Measurements from ENCODE around the gene DDX27. TPM values are rescaled to one million over a fixed set of nuclear protein-coding genes. Genes with fewer than 3 reads are reported as not detected.
A peak's percentile ranks its signal among the peaks of the same experiment; 100 is the strongest.

Gene DDX27
- total RNA-seq, 2 donors from 2014 or later: 32.9 to 35.0 TPM

- no peak for TF ChIP-seq POLR2A (IDR thresholded peaks at IDR 0.05)
- TF ChIP-seq, protein P1, sequence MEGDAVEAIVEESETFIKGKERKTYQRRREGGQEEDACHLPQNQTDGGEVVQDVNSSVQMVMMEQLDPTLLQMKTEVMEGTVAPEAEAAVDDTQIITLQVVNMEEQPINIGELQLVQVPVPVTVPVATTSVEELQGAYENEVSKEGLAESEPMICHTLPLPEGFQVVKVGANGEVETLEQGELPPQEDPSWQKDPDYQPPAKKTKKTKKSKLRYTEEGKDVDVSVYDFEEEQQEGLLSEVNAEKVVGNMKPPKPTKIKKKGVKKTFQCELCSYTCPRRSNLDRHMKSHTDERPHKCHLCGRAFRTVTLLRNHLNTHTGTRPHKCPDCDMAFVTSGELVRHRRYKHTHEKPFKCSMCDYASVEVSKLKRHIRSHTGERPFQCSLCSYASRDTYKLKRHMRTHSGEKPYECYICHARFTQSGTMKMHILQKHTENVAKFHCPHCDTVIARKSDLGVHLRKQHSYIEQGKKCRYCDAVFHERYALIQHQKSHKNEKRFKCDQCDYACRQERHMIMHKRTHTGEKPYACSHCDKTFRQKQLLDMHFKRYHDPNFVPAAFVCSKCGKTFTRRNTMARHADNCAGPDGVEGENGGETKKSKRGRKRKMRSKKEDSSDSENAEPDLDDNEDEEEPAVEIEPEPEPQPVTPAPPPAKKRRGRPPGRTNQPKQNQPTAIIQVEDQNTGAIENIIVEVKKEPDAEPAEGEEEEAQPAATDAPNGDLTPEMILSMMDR (IDR thresholded peaks at IDR 0.05): no peak
- TF ChIP-seq POLR2AphosphoS5 (IDR thresholded peaks at IDR 0.05): no peak
- no peaks in the 10 kb centered on the region for H3K27me3 ChIP-seq (replicated peaks; ENCODE audit: insufficient read depth)
- no peaks in the 10 kb centered on the region for H3K9me3 ChIP-seq
- no peak overlapping the region for H3K4me3 ChIP-seq
- H3K27ac ChIP-seq: no peak overlapping the region
- H3K36me3 ChIP-seq: peaks cover 0 to 20% of the 10 kb centered on the region in 2 donors
- no peaks in the 10 kb centered on the region for H3K4me1 ChIP-seq (replicated peaks)
- DNase-seq (ENCODE audit: low spot score): no peak
- intact Hi-C loops (cut with DNase I): no loop called here
- WGBS: 90% methylated on average over 10 of the region's 10 CpGs
Observed at GRCh38 chr20:49233226-49233625, 14.0 kb downstream of the DDX27 start.

GRCh38 chr20:49234831-49235230, 15.6 kb downstream of the DDX27 start:
- intact Hi-C loops (cut with DNase I): no loop called here
- no peak for DNase-seq (ENCODE audit: low spot score)
- Histone ChIP-seq H3K27ac (no peak overlapping the region), H3K4me3 (no peak overlapping the region), H3K27me3 (replicated peaks; ENCODE audit: insufficient read depth) (no peaks in the 10 kb centered on the region), H3K4me1 (replicated peaks) (no peaks in the 10 kb centered on the region), H3K9me3 (no peaks in the 10 kb centered on the region), H3K36me3 (peaks cover 0 to 31% of the 10 kb centered on the region in 2 donors)
- WGBS: 89% methylated on average over 6 of the region's 6 CpGs
- no peak for TF ChIP-seq POLR2AphosphoS5 (IDR thresholded peaks at IDR 0.05)
- TF ChIP-seq, protein P1 (IDR thresholded peaks at IDR 0.05): no peak
- TF ChIP-seq POLR2A (IDR thresholded peaks at IDR 0.05): no peak

- H3K9me3 ChIP-seq: no peaks in the 10 kb centered on the region
- intact Hi-C loops (cut with DNase I): no loop called here
- no peak for DNase-seq (ENCODE audit: low spot score)
- 86% methylated on average over 9 of the region's 9 CpGs for WGBS
- H3K36me3 ChIP-seq: peaks cover 0 to 26% of the 10 kb centered on the region in 2 donors
- no peaks in the 10 kb centered on the region for H3K4me1 ChIP-seq (replicated peaks)
- H3K27ac ChIP-seq: no peak overlapping the region
- no peaks in the 10 kb centered on the region for H3K27me3 ChIP-seq (replicated peaks; ENCODE audit: insufficient read depth)
- TF ChIP-seq, protein P1 (IDR thresholded peaks at IDR 0.05): no peak
- TF ChIP-seq POLR2AphosphoS5 (IDR thresholded peaks at IDR 0.05) (no peak), POLR2A (IDR thresholded peaks at IDR 0.05) (no peak)
- no peak overlapping the region for H3K4me3 ChIP-seq
Observed at GRCh38 chr20:49236301-49236700, 17.1 kb downstream of the DDX27 start.

DNA sequence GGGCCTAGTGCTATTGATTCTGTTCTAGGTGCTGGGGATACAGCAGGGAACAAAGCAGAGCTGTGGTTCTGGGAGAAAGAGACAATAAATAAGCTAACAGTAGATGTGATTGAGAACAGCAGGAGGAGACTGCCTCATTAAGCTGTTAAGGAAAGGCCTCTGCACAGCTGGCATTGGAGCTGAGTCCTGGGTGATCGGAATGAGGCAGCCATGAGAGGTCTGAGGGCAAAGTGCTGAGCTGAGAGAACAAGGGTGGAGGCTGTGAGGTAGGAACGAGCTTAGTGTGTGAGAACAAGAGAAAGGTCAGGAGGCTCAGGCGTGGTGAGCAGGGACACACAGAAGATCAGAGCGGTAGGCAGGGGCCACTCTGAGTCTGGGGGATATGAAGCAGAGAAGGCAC, 18.3 kb downstream of the DDX27 start:
- H3K4me3 ChIP-seq: no peak overlapping the region
- TF ChIP-seq, protein P1 (IDR thresholded peaks at IDR 0.05): no peak
- TF ChIP-seq POLR2AphosphoS5 (IDR thresholded peaks at IDR 0.05) (no peak), POLR2A (IDR thresholded peaks at IDR 0.05) (no peak)
- DNase-seq (ENCODE audit: low spot score): no peak
- H3K27me3 ChIP-seq (replicated peaks; ENCODE audit: insufficient read depth): no peaks in the 10 kb centered on the region
- H3K4me1 ChIP-seq (replicated peaks): no peaks in the 10 kb centered on the region
- 92% methylated on average over 4 of the region's 4 CpGs for WGBS
- H3K36me3 ChIP-seq: peaks cover 0 to 26% of the 10 kb centered on the region in 2 donors
- no peaks in the 10 kb centered on the region for H3K9me3 ChIP-seq
- intact Hi-C loops (cut with DNase I): no loop called here
- H3K27ac ChIP-seq: no peak overlapping the region

- peak; percentile 49 for DNase-seq (ENCODE audit: low spot score)
- WGBS: 21% methylated on average over 3 of the region's 3 CpGs
- peaks cover 11 to 17% of the 10 kb centered on the region in 2 donors for H3K36me3 ChIP-seq
Observed at GRCh38 chr20:49245921-49246740, 26.9 kb downstream of the DDX27 start.

More at GRCh38 chr20:49245921-49246740, 26.9 kb downstream of the DDX27 start:
- intact Hi-C loops (cut with DNase I): loop anchor here (5.0 to 10.0 kb wide), 2 partner anchors 76 to 289 kb away; no protein-coding TSS in a partner anchor
- Histone ChIP-seq H3K27ac (no peak overlapping the region), H3K4me3 (no peak overlapping the region), H3K4me1 (replicated peaks) (no peaks in the 10 kb centered on the region), H3K9me3 (no peaks in the 10 kb centered on the region), H3K27me3 (replicated peaks; ENCODE audit: insufficient read depth) (no peaks in the 10 kb centered on the region)
- TF ChIP-seq, protein P1 (IDR thresholded peaks at IDR 0.05): peak; percentile 16 to 78 (median 74)
- no peak for TF ChIP-seq POLR2A (IDR thresholded peaks at IDR 0.05)
- TF ChIP-seq POLR2AphosphoS5 (IDR thresholded peaks at IDR 0.05): peak; percentile 55

Measured in prostate gland (tissue), 2 donors.